TTC549 (cell line): ENCODE results near the gene KIF18B.

Source experiments
- FAIRE-seq: peaks from 2 replicates; lab custom pipeline; 2012; peaks lifted over from hg19 to GRCh38; lab: Jason Lieb, UNC

KIF18B gene

DNA sequence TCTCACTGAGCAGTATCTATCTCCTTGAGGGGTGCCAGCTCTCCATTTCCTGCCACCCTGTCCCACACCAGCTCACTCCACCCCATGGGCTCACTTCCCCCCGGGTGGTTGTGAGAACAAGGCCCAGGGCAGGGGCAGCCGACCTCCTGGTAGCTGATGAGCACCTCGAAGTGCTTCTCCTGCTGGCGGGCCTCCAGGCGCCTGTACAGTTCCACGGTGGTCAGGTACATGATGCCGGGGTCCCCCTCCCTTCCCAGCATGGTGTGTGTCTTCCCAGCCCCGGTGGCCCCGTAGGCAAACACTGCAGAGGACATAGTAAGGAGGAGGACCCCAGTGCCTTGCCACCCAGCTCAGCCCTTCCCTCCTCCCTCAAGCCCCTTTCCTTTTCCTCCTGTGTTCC, 12.5 kb downstream of the KIF18B start:
- no peak for FAIRE-seq

DNA sequence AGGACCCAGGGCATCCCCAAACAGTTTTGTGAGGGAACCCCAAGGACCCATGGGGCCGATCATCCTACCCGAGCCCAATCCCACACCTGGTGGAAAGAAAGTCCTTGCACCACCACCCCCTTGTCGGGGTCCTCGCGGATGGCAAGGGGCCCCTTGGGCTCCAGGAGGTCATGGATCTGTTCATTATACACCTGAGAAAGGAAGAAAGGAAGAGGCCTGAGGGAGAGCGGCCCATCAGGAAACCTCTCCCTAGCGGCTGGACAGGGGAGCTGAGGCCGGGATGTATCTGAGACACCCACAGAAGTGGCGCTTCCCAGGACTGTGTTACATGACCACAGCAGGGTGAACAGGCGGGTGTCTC, 12.8 kb downstream of the KIF18B start:
- no peak for FAIRE-seq

DNA sequence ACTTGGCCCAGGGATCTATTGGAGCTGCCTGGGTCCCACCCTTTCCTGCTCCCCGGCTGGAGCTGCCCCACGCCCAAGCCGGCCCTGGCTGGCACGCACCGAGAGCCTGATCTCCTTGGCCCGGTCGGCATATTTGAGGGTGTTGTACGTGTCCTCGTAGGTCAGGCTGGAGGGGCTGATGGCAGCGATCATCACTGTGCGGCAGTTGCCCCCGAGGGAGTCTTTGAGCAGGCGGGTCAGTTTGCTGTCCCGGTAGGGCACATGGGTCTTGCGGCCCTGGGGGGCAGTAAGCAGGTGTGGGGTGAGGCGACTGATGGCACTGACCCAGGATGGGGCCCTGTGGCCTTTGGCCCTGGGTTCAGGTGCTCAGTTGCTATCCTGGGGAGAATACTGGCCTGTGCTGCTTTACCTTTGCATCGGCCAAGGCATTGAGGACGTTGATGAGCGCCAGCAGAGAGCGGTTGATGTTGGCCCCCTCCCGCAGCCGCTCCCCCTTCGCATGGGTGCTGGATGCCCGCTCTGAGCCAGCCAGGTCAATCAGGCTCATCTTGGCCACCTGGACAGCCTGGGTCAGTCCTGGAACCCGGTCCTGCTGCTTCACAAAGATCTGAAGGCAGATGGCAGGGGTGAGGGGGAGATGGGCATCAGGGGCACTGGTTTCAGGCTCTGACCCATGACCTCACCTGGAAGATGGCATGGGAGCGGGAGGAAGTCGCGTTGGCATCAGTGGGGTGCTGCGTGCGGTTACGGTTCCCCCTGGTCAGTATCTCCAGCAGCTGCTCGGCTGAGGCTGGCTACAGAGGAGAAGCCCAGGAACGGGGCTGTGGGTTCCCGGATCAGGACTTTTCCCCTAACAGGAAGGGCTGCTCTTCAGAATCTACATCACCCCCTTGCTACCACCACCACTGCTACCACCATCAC, 13.5 kb downstream of the KIF18B start:
- no peak for FAIRE-seq

DNA sequence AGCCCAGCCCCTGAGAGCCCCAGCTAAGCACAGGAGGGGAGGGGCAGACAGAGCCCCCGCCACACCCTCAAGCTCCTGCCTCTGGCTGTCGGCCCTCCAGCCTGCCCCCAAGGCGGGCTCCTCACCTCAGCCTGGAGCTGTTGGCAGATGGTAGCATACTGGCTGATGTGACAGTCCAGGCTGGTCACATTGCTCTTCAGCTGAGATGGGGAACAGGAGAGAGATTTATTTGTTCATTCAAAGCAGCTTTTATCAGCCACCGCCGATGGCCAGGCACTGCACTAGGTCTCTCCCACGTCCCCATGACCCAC, 14.8 kb downstream of the KIF18B start:
- no peak for FAIRE-seq

DNA sequence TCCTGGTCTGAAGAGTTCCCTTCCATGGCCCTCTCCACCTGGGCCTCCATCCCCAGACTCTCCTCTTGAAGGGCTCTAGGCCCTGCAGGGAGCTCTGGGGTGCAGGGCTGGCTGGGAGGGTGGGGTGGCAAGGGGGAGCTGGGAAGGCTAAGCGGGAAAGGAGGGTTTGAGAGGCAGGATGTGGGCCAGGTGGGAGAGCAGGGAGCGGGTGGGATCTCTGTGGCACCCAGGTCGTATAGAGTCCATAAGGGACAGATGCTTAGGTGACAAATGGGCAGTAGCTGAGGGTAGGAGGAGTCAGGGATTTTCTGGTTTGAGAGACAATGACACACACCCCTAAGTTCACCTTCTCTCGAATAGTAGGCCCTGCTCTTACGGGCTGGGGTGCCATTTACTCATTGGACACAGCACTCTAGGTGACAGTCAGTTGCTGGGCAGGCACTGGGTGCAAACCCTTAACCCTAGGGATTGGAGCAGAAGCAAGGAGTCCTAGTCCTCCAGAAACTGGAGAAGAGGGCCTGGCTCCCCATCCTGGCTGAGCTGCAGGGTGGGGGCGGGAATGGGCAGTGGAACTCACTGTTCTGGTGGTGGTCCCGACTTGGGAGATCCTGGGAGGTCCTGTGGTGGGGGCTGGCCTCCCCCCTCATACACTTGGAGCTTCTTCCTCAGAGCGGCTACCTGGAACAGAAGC, 15.3 kb downstream of the KIF18B start:
- FAIRE-seq = no peak

DNA sequence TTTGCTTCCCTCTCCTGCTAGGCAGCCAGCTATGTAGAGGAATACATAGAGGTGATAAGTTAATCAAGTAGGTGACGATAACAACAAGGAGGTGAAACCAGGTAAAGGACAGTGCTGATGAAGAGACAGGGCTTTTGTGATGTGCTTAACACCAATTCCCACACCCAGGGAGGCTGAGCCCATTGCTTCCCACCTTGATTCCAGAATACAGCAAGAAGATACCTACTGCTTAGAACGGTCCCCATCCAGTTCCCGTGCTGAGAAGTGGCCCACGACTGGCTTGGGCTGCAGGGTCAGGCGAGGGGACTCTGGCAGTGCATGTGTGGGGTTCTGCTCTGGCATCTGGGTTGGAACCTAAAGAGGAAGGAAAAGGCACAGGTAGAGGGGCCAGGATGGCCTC, 16.2 kb downstream of the KIF18B start:
- no peak for FAIRE-seq

DNA sequence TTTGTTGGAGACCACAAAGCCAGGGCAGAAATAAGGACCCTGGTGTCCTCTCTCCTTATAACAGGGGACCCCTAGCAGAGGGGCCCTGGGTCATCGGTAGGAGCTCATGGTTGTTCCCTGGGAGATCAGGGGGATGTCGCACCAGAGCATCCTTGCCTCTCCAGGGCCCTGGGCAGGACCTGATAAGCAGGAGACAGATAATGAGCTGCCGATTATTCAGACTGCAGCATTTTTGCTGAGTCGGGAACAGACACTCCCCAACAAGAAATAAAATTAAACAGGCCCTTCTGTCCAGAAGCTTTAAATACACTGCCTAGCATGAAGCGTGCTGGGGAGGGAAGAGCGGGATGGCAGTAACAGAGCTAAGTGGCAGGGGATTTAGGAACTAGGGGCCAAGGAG, 16.9 kb downstream of the KIF18B start:
- no peak for FAIRE-seq

DNA sequence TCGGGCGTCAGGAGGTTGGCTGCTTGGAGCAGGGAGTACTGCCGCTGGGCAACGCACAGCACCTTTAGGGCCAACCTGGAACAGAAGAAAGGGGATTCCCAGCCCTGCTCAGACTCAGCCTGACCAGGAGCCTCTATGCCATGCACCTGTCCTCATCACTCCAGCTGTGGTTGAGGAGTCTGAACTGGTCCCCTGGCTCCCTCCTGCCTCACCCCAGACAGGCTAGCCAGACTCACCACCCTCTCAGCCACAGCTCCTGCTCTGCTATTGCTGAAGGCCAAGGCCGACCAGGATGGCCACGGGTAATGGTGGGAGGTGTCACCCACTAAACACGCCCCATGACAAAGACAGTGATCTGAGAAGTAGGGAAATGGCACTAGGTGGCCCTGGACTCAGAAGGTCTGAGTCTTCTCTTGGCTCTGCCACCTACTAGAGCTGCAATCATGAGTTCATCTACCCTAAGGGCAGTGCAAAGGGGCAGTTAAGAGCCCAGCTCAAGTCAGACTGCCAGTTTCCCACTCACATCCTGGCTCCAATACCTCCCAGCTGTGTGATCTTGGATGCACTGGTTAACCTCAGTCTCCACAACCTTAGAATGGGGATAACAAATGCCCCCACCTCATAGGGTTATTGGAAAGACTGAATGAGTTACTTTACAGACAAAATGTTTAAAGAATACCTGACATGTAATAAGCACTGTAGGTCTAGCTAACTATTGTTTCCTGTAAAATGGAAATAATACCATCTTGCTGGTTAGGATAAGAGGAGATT, 18.4 kb downstream of the KIF18B start:
- no peak for FAIRE-seq

DNA sequence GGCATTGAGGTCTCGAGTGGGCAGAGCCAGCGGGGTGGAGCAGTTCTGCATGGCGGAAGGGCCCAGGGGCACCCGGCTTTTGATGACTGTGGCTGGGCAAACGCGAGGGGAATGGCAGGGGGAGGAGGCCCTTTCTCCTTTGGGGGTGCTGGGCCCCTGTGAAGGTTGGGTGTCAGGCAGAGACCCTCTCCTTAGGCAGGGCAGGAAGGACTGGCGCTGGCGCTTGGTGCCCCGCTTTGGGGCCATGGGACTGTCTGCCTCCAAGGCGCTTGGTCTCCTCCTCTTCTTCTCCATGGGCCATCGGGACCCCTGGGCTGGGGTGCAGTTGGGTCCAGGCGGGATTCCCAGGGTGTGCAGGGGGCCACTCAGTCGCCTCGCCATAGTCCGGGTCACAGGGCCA, 19.4 kb downstream of the KIF18B start:
- no peak for FAIRE-seq

DNA sequence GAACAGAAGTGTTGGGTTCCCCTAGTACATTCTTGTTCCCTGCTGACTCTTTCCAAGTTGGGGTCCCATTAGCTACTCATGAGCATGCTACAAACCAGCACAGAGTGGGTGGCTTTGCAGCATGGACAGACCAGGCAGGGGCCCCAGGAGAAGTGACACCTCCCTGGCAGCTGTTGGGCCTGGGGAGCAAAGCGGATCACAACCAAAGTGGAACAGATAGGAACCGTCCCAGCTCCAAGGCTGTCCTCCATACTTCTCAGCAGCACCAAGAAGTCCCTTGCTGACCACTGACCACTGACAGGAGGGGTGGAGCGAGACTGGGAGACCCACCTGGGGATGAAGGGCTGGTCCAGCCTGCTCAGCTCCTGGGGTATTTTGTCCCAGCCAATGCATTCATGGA, 19.9 kb downstream of the KIF18B start:
- no peak for FAIRE-seq

DNA sequence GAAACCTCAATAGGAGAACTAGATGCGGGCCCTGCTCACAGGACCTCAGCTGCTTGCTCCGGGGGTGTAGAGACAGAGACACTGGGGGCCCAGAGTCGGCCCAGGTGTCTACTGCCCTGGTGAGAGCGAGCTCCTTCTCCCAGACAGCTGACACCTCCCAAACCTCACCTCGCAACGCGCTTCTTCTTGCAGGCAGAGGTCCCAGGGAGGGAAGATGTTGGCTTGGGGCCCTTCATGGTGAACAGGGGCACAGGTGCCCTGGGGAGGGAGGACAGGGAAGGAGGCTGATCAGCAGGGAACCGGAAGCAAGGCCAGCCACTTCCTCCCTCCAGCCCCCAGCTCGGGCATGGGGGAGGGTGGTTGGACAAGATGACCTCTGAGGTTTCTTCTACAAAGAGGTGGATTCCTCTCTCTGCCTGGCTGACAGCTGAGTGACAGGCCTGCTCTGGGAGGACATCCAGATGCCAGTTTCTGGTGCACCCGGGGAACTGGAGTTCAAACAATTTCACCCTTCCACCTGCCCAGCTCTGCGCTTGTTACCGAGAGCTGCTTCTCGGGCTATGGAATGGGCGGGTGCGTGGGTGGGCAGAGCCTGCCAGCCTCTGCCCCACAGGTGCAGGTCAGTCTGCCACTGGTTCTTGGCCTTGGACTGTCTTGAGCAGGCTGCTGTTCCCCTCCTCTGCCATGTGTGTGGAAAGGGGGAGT, 20.6 kb downstream of the KIF18B start:
- FAIRE-seq = no peak

DNA sequence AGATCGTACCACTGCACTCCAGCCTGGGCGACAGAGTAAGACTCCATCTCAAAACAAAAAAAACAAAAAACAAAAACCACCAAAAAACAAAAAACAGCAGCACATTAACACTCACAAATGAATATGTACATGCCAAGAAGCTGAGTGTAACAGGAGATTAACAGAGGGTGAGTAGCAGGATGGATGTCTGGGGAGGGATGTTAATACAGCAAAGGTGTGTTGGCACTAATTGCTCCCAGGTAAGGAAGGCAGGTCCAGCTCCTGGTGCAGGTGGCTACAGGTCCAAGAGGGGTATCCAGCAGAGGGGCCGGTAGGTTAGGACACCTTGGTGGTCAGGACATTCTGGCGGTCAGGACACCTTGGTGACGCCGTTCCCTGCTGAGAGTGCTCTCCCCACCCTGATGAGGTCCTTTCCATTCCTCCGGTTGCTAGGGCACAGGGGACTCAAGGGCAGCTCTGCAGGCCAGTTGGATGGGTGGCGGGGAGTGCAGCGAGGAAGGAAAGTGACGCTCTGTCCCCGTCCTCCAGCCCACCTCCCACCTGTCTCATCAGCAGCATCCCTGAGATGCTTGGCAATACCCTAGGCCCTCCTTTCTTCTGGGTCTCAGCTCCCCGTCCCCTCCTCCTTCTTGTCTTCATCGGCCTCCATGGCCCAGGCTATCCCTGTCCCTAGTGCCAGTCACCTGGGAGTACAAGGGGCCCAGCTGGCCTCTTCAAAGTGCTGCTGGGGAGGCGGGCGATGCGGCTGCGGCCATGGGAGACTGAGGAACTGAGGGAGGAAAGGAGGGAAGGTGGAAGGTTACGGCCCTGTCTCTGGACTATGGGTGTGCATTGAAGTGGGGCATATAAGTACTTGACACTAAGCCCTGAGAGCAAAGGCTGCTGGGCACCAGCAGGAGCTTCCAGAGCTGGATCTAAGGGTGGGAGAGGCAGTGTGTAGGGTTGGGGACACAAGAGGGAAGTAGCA, 21.6 kb downstream of the KIF18B start:
- no peak for FAIRE-seq

DNA sequence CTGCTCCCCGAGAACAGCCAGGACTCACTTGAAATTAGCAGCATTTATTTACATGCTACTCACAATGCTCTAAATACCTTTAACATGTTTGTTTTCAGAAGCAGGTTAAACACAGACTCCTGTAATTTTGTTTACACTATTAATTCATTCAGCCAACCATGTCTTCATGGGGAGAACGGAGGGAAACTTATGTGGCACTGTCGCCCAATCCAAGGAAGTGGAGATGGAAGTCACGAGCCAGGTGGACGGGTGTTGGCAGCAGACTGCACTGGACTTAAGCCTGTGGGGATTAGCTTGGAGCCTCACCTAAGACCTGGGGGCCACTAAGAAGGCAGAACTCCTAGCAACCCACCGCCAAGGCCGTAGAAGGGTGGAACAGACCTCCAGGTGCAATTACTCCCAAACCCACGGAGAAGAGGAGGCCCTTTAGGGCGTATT, 23.4 kb downstream of the KIF18B start:
- no peak for FAIRE-seq

DNA sequence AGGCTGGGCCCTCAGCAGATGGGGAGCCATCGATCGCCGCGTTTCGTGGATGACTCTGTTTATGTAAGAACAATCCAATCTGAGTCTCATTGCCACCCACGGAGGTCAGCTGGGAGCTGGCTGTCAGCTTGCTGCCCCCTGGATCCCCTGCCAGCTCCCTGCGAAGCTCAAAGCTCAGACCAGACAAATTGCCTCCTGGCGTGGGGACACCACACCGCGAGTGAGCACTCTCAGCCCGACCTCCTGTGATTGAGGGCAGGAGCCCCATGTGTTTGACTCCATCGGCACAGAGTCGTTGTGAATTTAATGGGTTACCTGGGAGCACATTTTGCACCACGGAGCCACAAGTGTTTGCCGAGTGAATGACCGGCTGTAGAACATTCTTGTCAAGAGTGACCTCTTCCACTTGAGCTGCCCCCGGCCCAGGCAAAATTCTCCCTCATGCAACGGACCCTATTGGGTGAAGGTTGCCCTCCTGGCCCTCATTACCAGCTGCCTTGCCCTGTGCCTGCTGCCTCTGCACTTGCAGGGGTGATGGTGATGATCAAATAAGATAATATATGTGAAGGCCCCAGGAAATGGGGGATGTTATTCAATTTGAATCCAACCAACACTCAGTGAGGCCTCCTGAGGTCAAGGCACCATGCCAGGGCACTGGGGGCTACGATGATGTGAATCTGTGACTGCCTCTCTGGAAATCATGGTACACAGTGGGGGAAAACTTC, 24.7 kb downstream of the KIF18B start:
- no peak for FAIRE-seq

DNA sequence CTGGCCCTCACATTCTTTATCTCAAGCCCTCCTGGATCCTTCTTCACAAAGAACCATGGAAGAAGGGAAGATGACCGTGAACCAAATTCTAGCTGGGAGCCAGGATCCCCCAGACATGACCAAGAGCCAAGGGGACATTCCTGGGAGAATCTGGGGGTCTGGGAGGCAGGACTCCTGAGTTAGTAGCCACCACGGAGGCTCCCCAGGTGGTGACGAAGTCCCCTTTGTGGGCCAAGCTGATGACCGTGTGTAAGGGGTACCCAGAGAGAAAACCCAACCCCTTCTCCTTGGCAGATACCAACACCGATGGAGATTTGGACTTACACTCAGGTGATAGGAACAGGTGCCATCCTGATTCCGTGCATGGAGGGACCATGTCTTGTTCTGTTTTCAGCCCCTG, 25.4 kb downstream of the KIF18B start:
- no peak for FAIRE-seq

DNA sequence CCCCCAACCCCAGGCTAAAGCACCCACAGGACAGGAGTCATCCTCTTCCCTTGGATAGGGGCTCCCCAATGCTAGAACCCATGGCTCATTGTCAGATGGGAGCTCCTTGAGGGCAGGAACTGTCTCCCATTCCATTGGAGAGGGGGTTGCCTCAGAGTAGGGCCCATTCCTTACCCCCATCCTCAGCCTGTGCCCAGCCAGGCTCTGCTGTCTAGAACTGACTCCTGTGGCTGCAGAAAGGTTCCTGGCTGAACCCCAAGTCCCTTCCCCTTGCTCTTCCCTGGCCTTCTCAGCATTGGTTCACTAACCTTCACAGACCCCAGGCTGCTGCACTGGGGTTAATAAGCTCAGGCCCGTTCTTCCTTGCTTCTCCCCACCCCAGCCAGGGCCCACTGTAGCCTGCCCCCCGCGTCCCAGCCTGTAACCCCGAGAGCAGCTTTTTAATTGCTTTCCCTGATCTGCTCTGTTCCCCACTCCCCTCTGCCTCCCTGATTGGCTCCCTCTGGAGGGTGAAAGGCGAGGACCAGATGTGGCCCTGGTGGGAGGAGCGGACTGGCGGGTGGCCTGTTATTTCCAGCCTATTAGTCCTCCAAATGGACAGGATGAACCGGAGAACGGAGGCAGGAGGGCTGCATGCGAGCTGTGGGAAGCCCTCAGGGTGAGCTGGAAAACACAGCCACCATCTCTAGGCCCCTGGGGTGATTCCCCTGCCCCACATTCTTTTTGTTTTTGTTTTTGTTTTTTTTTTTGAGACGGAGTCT, 26.3 kb downstream of the KIF18B start:
- no peak for FAIRE-seq

DNA sequence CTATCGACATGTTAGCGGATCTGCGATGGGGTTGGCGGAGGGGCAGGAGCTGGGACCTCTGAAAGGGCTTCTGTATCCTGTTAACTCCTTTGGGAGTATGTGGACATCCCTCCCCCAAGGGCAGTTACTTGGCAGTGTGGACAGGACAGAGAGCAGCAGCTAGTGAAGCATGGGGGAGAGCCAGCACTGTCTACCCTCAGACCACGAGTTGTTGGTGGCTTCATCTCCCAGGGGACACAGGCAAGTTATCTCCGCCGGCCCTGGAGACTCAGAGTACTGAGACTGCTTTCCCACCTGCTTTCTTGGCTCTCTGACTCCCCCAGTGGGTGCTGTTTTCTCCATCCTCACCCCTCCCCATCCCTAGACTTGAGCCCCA, 27.0 kb downstream of the KIF18B start:
- FAIRE-seq = no peak

DNA sequence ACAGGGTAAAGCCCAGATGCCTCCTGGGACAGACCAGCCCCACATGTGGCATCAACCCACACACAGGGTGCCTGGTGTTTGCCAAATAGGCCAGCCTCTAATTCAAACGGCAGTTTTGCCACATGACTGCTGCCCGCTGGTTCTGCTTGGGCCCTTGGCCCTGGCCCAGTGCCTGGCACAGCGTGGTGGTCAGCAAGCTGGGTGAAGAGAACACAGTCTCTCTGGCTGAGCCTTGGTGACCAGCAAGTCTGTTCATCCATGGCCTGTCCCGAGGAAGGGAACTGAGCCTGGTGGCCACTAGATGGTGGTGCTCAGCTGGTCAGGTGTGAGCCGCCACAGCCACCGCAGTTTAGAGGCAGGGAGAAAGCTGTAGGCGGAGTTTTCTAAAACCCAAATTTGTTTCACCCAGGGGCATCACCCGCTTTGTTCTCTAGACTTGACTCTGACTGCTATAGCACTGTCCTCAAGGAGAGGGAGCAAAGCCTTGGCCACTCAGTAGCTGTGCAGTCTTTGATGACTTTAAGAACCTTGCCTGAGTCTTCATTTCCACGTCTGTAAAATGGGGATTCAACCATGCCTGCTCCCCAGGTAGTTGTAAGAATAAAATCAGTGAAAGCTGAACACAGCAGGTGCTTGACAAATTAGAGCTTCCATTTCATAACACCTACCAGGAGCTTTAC, 27.5 kb downstream of the KIF18B start:
- no peak for FAIRE-seq

DNA sequence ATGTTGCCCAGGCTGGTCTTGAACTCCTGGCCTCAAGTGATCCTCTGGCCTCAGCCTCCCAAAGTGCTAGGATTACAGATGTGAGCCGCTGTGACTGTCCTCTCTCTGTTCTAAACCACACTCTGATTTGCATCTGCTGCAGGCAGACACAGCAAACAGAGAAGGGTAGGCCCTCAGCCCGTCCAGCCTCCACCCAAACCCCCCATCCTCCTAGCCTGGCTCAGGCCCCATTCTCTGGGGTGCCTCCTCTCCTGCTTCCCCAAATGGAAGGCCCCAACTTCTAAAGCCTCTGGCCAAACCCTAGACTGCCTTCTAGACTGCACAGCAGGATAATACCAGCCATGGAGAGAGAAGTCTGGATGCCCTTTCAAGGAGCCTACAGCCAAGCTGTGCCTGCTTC, 28.2 kb downstream of the KIF18B start:
- no peak for FAIRE-seq
